GM12872 (cell line): ENCODE measurements around the gene SLITRK3.

Experiments used
- TF ChIP-seq, protein P1 (sequence below): IDR thresholded peaks from 3 replicates; pipeline ENCODE4 v1.5.1; 2011; ENCODE audit warnings: low read depth, mild to moderate bottlenecking, low read length, moderate library complexity; ENCODE audit not compliant: insufficient read depth

Gene SLITRK3

DNA sequence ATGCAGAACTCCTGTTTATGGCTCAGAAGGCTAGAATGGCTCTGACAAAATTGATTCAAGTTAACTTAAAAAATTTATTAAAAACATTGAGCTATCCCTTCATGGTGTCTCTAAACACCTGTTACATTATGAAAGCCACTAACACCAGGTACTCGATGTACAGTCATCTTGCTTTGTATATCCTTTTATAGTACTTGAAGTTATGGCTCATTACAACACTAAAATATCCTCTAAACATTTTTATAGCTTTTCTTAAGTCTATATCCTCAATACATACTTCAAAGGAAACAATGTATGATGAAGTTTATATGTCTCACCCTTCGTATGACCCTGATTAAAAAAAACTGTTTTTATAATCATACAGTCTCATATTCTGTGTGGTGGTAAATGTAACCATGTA is 38.2 kb downstream of the SLITRK3 start:
- TF ChIP-seq, protein P1, sequence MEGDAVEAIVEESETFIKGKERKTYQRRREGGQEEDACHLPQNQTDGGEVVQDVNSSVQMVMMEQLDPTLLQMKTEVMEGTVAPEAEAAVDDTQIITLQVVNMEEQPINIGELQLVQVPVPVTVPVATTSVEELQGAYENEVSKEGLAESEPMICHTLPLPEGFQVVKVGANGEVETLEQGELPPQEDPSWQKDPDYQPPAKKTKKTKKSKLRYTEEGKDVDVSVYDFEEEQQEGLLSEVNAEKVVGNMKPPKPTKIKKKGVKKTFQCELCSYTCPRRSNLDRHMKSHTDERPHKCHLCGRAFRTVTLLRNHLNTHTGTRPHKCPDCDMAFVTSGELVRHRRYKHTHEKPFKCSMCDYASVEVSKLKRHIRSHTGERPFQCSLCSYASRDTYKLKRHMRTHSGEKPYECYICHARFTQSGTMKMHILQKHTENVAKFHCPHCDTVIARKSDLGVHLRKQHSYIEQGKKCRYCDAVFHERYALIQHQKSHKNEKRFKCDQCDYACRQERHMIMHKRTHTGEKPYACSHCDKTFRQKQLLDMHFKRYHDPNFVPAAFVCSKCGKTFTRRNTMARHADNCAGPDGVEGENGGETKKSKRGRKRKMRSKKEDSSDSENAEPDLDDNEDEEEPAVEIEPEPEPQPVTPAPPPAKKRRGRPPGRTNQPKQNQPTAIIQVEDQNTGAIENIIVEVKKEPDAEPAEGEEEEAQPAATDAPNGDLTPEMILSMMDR = no peak

DNA sequence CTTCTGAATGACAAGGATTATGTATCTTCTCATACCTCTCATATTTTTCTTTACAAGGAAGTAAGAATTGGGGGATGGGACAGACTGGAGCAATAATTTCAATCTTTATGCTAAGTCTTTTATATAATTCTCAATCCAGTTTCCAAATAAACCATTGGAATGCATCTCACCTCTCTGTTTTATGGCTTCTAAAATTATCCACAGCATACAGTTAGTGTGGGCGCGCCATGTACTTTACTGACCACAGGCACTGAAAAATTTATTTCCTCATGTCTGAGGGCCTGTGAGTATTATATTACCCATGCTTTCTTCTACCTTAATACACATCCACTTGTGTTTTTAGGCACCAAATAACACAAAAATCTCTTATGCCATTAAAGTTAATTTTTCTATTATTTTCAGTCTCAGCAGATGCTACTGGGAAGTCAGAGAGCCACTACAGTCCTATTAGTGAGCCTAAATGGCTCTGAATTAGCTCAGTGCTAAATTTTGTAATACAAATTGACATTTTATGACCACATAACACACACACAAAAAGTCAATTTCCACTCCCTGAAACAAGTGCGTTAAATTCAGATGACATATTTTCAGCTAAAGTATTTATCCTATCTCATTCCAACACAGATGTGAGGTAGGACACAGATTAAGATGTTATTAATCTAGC is 39.3 kb downstream of the SLITRK3 start:
- TF ChIP-seq, protein P1 = no peak

DNA sequence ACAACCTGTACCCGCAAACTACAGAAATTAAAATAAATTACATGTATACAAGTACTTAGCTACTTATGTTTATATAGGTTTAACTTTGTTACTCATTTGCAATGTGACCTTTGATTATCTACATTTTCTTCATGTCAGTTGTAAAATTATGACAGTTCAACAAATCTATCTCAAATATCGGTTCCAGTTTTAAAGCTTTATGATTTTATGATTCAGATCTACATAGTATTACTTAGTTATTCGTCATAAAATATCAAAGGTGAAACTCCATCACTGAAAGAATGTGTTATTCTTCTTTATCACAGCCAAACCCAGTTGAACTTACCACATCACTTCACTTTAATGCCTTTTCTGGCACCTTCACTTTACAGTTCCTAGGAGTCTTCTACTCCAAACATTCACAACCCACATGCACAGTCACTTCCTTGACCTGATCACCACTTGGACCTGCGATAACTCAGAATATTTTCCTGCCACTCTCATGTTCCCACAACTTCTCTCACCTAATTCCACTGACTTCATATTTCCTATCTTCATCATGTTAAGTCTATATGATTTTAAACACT is 47.2 kb downstream of the SLITRK3 start:
- TF ChIP-seq, protein P1 = no peak

DNA sequence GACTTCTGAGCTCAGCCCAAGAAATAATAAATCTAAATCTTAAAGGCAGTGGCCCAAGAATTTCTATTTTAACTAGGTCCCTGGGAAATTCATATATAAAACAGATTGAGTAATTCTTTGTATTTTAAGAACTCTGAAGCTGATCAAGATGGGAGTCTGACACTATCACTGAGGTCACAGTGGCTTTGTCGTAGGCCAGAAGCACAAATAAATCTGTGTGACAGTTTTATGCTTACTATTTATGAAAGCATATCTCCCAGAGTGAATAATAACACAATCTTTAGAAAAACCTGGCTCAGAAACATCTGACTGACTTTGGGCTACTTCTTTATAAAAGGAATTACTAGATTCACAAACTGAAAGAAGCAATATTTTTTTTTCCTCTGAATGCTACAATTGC is 51.9 kb downstream of the SLITRK3 start:
- TF ChIP-seq, protein P1 = no peak
